HCT116 (cell line): ENCODE measurements around the gene SPATA31D4. TPM values are rescaled to one million over a fixed set of nuclear protein-coding genes. Genes with fewer than 3 reads are reported as not detected.

Source experiments
- ATAC-seq: fragments of 200-7000 bp; cut with Tn5 transposase; 2 replicates; pipeline ENCODE4 v1.9.1; 2020; ENCODE audit warnings: mild to moderate bottlenecking, moderate library complexity
- BruUV-seq: library from RNA; stranded (reverse); fragments of 400-500 nt; replicated peaks from 2 replicates; lab custom pipeline; 2021; lab: Mats Ljungman, UMichigan
- CTCF ChIA-PET: fragments of 300-600 bp; sonication (Branson Sonifier 250); formaldehyde crosslinking; loops from one replicate; lab custom pipeline; 2021; ENCODE audit warnings: antibody characterized with exemption; lab: Charles Lee
- POLR2A ChIA-PET: fragments of 300-600, 350-600 bp; sonication (Branson Sonifier 250); formaldehyde crosslinking; loops from one replicate; lab custom pipeline; 2021; ENCODE audit warnings: antibody characterized with exemption; lab: Charles Lee
- RAD21 ChIA-PET, 2 experiments: fragments of 300-600 bp; sonication (Branson Sonifier 250); formaldehyde crosslinking; loops; one replicate each; lab custom pipeline; 2023; ENCODE audit warnings: low total read pairs in 2 of 2; ENCODE audit not compliant: uncharacterized antibody in 2 of 2, unreplicated experiment in 2 of 2, low non-redundant PET in 1 of 2; lab: Charles Lee
- DNase-seq: peaks from one replicate; pipeline ENCODE4 v3.0.0-alpha.2; 2010; ENCODE audit warnings: low read depth, low spot score
- H2AFZ ChIP-seq: fragments of 200-600 bp; shearing (Covaris generic), sonication (generic); 2 replicates; pipeline ENCODE4 v1.6.1; 2017; ENCODE audit warnings: low read depth, mixed run types, mixed read lengths, antibody characterized with exemption, low read length; ENCODE audit not compliant: poor library complexity, severe bottlenecking
- H3K27ac ChIP-seq: 2 replicates; pipeline ENCODE4 v1.5.1; 2012; ENCODE audit warnings: low read depth, low read length
- H3K27me3 ChIP-seq: fragments of 200-600 bp; sonication (generic); 2 replicates; pipeline ENCODE4 v1.6.1; 2016; ENCODE audit warnings: mixed run types, low read length, mixed read lengths; ENCODE audit not compliant: insufficient read depth
- H3K36me3 ChIP-seq, 2 experiments: fragments of 200-500 bp in 1 of 2; fragments of 200-600 bp in 1 of 2; sonication (Bioruptor generic) in 1 of 2; sonication (generic) in 1 of 2; 2 replicates each; pipeline versions ENCODE4 v1.5.1 to v1.6.1; 2014 to 2016; ENCODE audit warnings: low read length in 2 of 2, inconsistent platforms in 1 of 2, mixed read lengths in 1 of 2, mixed run types in 1 of 2; ENCODE audit not compliant: insufficient read depth in 2 of 2, control insufficient read depth in 1 of 2
- H3K4me1 ChIP-seq, 2 experiments: fragments of 200-600 bp in 1 of 2; sonication (generic) in 1 of 2; 2 replicates each; pipeline versions ENCODE4 v1.5.1 to v1.6.1; 2012 to 2017; ENCODE audit warnings: low read length in 2 of 2, inconsistent platforms in 1 of 2, mild to moderate bottlenecking in 1 of 2, mixed read lengths in 1 of 2, mixed run types in 1 of 2, moderate library complexity in 1 of 2; ENCODE audit not compliant: insufficient read depth in 2 of 2, control insufficient read depth in 1 of 2
- H3K4me2 ChIP-seq: fragments of 200-600 bp; sonication (generic); 2 replicates; pipeline ENCODE4 v1.6.1; 2017; ENCODE audit warnings: mixed run types, low read length, mixed read lengths
- H3K4me3 ChIP-seq, 2 experiments: fragments of 200-600 bp in 1 of 2; sonication (generic) in 1 of 2; replicated peaks in 1 of 2; 2 replicates each; pipeline ENCODE4 v1.5.1; 2011 to 2016; ENCODE audit warnings: low read length in 2 of 2, control low read depth in 1 of 2, low read depth in 1 of 2, mild to moderate bottlenecking in 1 of 2, mixed read lengths in 1 of 2, mixed run types in 1 of 2
- H3K79me2 ChIP-seq: fragments of 200-600 bp; sonication (generic); 2 replicates; pipeline ENCODE4 v1.6.1; 2017; ENCODE audit warnings: mild to moderate bottlenecking, mixed run types, low read length, moderate library complexity, mixed read lengths; ENCODE audit not compliant: insufficient read depth
- H3K9ac ChIP-seq: fragments of 200-600 bp; sonication (generic); 2 replicates; pipeline ENCODE4 v1.6.1; 2016; ENCODE audit warnings: low read length, mixed read lengths
- H3K9me2 ChIP-seq: fragments of 200-600 bp; sonication (generic), shearing (Covaris generic); 2 replicates; pipeline ENCODE4 v1.6.1; 2017; ENCODE audit warnings: mixed run types, mild to moderate bottlenecking, moderate library complexity; ENCODE audit not compliant: insufficient read depth
- H3K9me3 ChIP-seq, 2 experiments: fragments of 200-500 bp in 1 of 2; fragments of 200-600 bp in 1 of 2; sonication (Bioruptor generic) in 1 of 2; sonication (generic) in 1 of 2; 2 replicates each; pipeline ENCODE4 v1.6.1; 2014 to 2017; ENCODE audit warnings: low read length in 2 of 2, mixed read lengths in 2 of 2, inconsistent platforms in 1 of 2, low read depth in 1 of 2, mild to moderate bottlenecking in 1 of 2, mixed run types in 1 of 2, moderate library complexity in 1 of 2; ENCODE audit not compliant: control insufficient read depth in 1 of 2, insufficient read depth in 1 of 2
- H4K20me1 ChIP-seq: fragments of 200-600 bp; sonication (generic), shearing (Covaris generic); 2 replicates; pipeline ENCODE4 v1.6.1; 2017; ENCODE audit warnings: mixed run types, mild to moderate bottlenecking, moderate library complexity; ENCODE audit not compliant: insufficient read depth
- ATF3 ChIP-seq: IDR thresholded peaks from 2 replicates; pipeline ENCODE4 v1.6.1; 2012
- CEBPB ChIP-seq: IDR thresholded peaks from 2 replicates; pipeline ENCODE4 v1.6.1; 2012; ENCODE audit warnings: low read depth
- EGR1 ChIP-seq: IDR thresholded peaks from 2 replicates; pipeline ENCODE4 v1.6.1; 2012; ENCODE audit warnings: low read depth
- EZH2phosphoT487 ChIP-seq: fragments of 200-600 bp; IDR thresholded peaks from 2 replicates; pipeline ENCODE4 v1.6.1; 2018; ENCODE audit warnings: antibody characterized with exemption, borderline replicate concordance
- FOSL1 ChIP-seq: IDR thresholded peaks from 2 replicates; pipeline ENCODE4 v1.6.1; 2012; ENCODE audit warnings: low read depth
- MAX ChIP-seq: IDR thresholded peaks from 2 replicates; pipeline ENCODE4 v1.6.1; 2012
- SIN3A ChIP-seq: IDR thresholded peaks from 2 replicates; pipeline ENCODE4 v1.6.1; 2012; ENCODE audit warnings: low read depth
- SP1 ChIP-seq: IDR thresholded peaks from 2 replicates; pipeline ENCODE4 v1.6.1; 2012; ENCODE audit warnings: low read depth
- ZNF274 ChIP-seq: fragments of 200-500 bp; sonication (Bioruptor generic); IDR thresholded peaks from 2 replicates; pipeline ENCODE4 v1.6.1; 2014; ENCODE audit warnings: mild to moderate bottlenecking, low read depth, low read length, inconsistent platforms
- intact Hi-C: fragments of 100-400 bp; cut with micrococcal nuclease; formaldehyde crosslinking; loops from 2 replicates; pipeline ENCODE4 v1.10.0; 2022
- total RNA-seq: library from RNA; stranded (reverse); gene quantifications from one replicate; pipeline ENCODE4 v1.2.1, GENCODE V29; 2021; ENCODE audit not compliant: unreplicated experiment
- TF ChIP-seq, protein P1 (sequence below): IDR thresholded peaks from 2 replicates; pipeline ENCODE4 v1.6.1; 2012; ENCODE audit warnings: low read depth

The SPATA31D4 gene
- total RNA-seq, 1 experiment from 2014 or later, result not detected

DNA sequence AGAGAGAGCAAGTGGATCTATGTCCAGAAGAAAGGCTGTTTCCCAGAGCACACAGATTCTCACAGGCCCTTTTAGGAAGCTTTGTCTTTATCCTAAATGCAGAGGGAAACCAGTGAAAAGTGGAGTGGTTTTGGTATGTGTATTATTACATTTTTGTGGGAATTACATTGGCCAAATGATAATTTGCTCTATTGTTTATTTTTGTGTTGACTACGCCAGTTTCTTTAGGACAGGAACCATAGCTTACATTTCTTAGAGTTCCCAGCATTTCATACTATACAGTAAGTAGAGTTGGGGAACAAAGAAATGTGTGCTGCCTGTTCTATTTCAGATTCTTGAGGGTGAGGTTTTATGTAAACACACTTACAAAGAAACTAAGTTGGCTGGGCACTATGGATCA lies 29.4 kb upstream of the SPATA31D4 start:
- no peaks in the 10 kb centered on the region for H3K27me3 ChIP-seq
- no peak overlapping the region for H2AFZ ChIP-seq
- CTCF ChIA-PET, result no interaction called here
- H3K79me2 ChIP-seq, result no peaks in the 10 kb centered on the region
- no peaks in the 10 kb centered on the region for H4K20me1 ChIP-seq
- H3K4me2 ChIP-seq, result no peak overlapping the region
- H3K27ac ChIP-seq, result no peak overlapping the region
- RAD21 ChIA-PET, result no interaction called here
- POLR2A ChIA-PET, result no interaction called here
- no peak for DNase-seq
- H3K4me1 ChIP-seq, result no peaks in the 10 kb centered on the region
- H3K9ac ChIP-seq, result no peak overlapping the region
- H3K36me3 ChIP-seq, result no peaks in the 10 kb centered on the region
- no peak for TF ChIP-seq SIN3A
- no peak for TF ChIP-seq SP1
- TF ChIP-seq EZH2phosphoT487, result no peak
- TF ChIP-seq, protein P1, sequence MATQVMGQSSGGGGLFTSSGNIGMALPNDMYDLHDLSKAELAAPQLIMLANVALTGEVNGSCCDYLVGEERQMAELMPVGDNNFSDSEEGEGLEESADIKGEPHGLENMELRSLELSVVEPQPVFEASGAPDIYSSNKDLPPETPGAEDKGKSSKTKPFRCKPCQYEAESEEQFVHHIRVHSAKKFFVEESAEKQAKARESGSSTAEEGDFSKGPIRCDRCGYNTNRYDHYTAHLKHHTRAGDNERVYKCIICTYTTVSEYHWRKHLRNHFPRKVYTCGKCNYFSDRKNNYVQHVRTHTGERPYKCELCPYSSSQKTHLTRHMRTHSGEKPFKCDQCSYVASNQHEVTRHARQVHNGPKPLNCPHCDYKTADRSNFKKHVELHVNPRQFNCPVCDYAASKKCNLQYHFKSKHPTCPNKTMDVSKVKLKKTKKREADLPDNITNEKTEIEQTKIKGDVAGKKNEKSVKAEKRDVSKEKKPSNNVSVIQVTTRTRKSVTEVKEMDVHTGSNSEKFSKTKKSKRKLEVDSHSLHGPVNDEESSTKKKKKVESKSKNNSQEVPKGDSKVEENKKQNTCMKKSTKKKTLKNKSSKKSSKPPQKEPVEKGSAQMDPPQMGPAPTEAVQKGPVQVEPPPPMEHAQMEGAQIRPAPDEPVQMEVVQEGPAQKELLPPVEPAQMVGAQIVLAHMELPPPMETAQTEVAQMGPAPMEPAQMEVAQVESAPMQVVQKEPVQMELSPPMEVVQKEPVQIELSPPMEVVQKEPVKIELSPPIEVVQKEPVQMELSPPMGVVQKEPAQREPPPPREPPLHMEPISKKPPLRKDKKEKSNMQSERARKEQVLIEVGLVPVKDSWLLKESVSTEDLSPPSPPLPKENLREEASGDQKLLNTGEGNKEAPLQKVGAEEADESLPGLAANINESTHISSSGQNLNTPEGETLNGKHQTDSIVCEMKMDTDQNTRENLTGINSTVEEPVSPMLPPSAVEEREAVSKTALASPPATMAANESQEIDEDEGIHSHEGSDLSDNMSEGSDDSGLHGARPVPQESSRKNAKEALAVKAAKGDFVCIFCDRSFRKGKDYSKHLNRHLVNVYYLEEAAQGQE, result no peak
- TF ChIP-seq FOSL1, result no peak
- TF ChIP-seq ZNF274, result no peak
- TF ChIP-seq CEBPB, result no peak
- no peak for TF ChIP-seq ATF3
- no peak for TF ChIP-seq EGR1
- TF ChIP-seq MAX, result no peak
- H3K9me3 ChIP-seq, result no peaks in the 10 kb centered on the region
- no peak overlapping the region for H3K4me3 ChIP-seq
- no peaks in the 10 kb centered on the region for H3K9me2 ChIP-seq
- no TSS peak for BruUV-seq
- intact Hi-C loops, result no loop called here
- no peak for ATAC-seq
